Neutrophil (primary cell): ENCODE results near the gene KLRK1.
"Not testable (repeated sequence)": the region's sequence is repeated elsewhere in the genome, so short reads cannot be mapped to it uniquely, and the experiment has no call there.

Experiments
- H3K27ac ChIP-seq: fragments of 200-600 bp; sonication (generic); 2 replicates; pipeline ENCODE4 v1.5.1; 2016; ENCODE audit warnings: mild to moderate bottlenecking, moderate library complexity
- H3K27me3 ChIP-seq: fragments of 200-600 bp; sonication (generic); 2 replicates; pipeline ENCODE4 v1.6.0; 2016; ENCODE audit warnings: mild to moderate bottlenecking
- H3K36me3 ChIP-seq: fragments of 200-600 bp; sonication (generic); 2 replicates; pipeline ENCODE4 v1.5.1; 2017
- H3K4me1 ChIP-seq, 2 experiments: fragments of 200-600 bp in 1 of 2; sonication (generic) in 1 of 2; 1 replicate in 1 of 2; 2 replicates in 1 of 2; pipeline versions ENCODE4 v1.5.1 to v1.6.1; 2013 to 2016; ENCODE audit warnings: low read depth in 1 of 2, low read length in 1 of 2, mild to moderate bottlenecking in 1 of 2, moderate library complexity in 1 of 2; ENCODE audit not compliant: control insufficient read depth in 1 of 2, insufficient read depth in 1 of 2
- H3K4me3 ChIP-seq, 2 experiments: fragments of 200-600 bp in 1 of 2; sonication (generic) in 1 of 2; 1 replicate in 1 of 2; 2 replicates in 1 of 2; pipeline ENCODE4 v1.5.1; 2013 to 2016; ENCODE audit warnings: low read depth in 1 of 2, low read length in 1 of 2, mild to moderate bottlenecking in 1 of 2, moderate library complexity in 1 of 2
- H3K9me3 ChIP-seq: fragments of 200-600 bp; sonication (generic); 2 replicates; pipeline ENCODE4 v1.5.1; 2016
- TF ChIP-seq, protein P1 (sequence below): fragments of 200-600 bp; sonication (generic); IDR thresholded peaks from 2 replicates; pipeline ENCODE4 v1.5.1; 2016; ENCODE audit warnings: antibody characterized with exemption

Gene KLRK1

DNA sequence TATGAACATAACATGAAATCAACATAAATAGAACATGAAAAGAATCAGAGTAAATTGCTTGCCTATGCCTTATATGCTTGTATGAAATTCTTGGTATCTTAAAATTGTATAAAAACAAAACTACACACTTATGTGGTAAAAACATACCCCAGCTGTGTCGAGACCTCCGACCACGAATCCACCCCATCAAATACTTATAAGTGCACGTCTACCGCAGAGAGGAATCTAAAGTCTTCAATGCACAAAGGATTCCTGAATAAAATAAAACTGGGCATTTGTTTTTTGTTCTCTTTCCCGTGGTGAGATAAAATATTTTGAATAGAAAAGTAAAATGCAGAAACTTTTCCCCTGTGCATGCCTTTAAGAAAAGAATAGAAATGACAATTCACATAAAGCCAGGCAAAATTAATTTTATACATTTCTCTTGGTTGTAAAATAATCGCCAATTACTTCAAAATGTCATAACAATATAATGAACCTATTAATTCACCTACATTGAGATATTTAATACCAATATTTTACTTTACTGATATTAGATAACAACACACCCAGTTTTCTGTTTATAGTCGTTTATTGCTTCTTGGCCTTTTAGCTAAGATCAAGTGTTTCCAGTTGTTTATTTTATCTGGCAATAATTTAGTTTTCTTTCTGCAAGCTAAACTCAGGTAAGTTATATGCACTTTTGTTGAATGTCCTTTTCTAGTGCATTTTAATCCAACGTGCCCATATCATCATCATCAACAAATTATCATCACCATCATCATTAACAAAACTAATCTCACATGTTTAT is 1.0 kb downstream of the KLRK1 start:
- H3K4me3 ChIP-seq = no peak overlapping the region
- H3K36me3 ChIP-seq = no peaks in the 10 kb centered on the region
- no peak overlapping the region for H3K27ac ChIP-seq
- TF ChIP-seq, protein P1, sequence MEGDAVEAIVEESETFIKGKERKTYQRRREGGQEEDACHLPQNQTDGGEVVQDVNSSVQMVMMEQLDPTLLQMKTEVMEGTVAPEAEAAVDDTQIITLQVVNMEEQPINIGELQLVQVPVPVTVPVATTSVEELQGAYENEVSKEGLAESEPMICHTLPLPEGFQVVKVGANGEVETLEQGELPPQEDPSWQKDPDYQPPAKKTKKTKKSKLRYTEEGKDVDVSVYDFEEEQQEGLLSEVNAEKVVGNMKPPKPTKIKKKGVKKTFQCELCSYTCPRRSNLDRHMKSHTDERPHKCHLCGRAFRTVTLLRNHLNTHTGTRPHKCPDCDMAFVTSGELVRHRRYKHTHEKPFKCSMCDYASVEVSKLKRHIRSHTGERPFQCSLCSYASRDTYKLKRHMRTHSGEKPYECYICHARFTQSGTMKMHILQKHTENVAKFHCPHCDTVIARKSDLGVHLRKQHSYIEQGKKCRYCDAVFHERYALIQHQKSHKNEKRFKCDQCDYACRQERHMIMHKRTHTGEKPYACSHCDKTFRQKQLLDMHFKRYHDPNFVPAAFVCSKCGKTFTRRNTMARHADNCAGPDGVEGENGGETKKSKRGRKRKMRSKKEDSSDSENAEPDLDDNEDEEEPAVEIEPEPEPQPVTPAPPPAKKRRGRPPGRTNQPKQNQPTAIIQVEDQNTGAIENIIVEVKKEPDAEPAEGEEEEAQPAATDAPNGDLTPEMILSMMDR = no peak
- no peaks in the 10 kb centered on the region for H3K4me1 ChIP-seq
- H3K9me3 ChIP-seq = no peaks in the 10 kb centered on the region
- H3K27me3 ChIP-seq = peaks cover 71% of the 10 kb centered on the region

- H3K36me3 ChIP-seq, H3K4me1 ChIP-seq, H3K27ac ChIP-seq, H3K4me3 ChIP-seq, H3K9me3 ChIP-seq: not testable (repeated sequence)
- H3K27me3 ChIP-seq = peaks cover 58% of the 10 kb centered on the region
Measured at GRCh38 chr12:10387498-10387897, 2.3 kb downstream of the KLRK1 start.

DNA sequence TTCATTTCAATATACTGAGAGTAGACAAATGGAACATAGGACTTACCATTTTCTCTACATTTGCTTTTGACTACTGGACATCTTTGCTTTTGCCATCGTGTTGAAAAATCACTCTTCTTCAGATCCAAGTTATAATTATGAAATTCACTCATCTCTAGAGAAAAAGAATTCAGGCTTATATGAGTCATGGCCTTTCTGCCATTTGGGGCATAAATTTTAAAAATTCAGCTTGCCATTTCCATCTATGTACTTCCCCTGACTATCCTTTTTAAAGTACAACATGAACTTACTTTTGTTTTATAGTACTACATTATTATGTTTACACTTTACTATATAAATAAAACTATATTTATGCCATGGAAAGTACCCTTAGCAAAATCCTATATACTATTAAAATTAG is 3.0 kb downstream of the KLRK1 start:
- no peak overlapping the region for H3K27ac ChIP-seq

DNA sequence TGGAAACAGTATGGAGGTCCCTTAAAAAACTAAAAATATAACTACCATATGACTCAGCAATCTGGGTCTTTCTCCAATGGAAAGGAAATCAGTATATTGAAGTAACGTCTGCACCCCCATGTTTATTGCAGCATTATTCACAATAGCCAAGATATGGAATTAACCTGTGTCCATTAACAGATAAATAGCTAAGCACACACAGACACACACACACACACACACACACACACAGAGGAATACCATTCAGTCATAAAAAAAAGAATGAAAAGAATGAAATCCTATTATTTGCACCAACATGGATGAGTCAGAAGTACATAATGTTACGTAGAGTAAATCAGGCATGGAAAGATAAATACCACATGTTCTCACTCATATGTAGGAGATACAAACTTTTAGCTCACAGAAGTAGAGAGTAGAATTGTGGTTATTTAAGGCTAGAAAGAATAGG is 4.7 kb downstream of the KLRK1 start:
- TF ChIP-seq, protein P1 = no peak
- peaks cover 36% of the 10 kb centered on the region for H3K27me3 ChIP-seq
- no peak overlapping the region for H3K27ac ChIP-seq
- no peak overlapping the region for H3K4me3 ChIP-seq
- H3K9me3 ChIP-seq = no peaks in the 10 kb centered on the region
- no peaks in the 10 kb centered on the region for H3K36me3 ChIP-seq
- no peaks in the 10 kb centered on the region for H3K4me1 ChIP-seq

More for the DNA sequence above, 3.0 kb downstream of the KLRK1 start:
- Histone ChIP-seq H3K27me3 (peaks cover 52% of the 10 kb centered on the region), H3K4me3 (no peak overlapping the region), H3K36me3 (no peaks in the 10 kb centered on the region), H3K4me1 (no peaks in the 10 kb centered on the region), H3K9me3 (no peaks in the 10 kb centered on the region)
- TF ChIP-seq, protein P1 = no peak

- Histone ChIP-seq H3K9me3 (no peaks in the 10 kb centered on the region), H3K4me3 (no peak overlapping the region), H3K4me1 (no peaks in the 10 kb centered on the region), H3K36me3 (no peaks in the 10 kb centered on the region), H3K27me3 (peaks cover 26% of the 10 kb centered on the region), H3K27ac (no peak overlapping the region)
- TF ChIP-seq, protein P1 = no peak
Measured at GRCh38 chr12:10384191-10384590, 5.7 kb downstream of the KLRK1 start.

- H3K9me3 ChIP-seq = no peaks in the 10 kb centered on the region
- no peaks in the 10 kb centered on the region for H3K4me1 ChIP-seq
- H3K27ac ChIP-seq = no peak overlapping the region
- peaks cover 10% of the 10 kb centered on the region for H3K27me3 ChIP-seq
- H3K36me3 ChIP-seq = no peaks in the 10 kb centered on the region
- H3K4me3 ChIP-seq = no peak overlapping the region
- TF ChIP-seq, protein P1 = no peak
Measured at GRCh38 chr12:10381928-10382628, 7.8 kb downstream of the KLRK1 start.

GRCh38 chr12:10378737-10379136 is 11.1 kb downstream of the KLRK1 start:
- H3K27ac ChIP-seq, H3K36me3 ChIP-seq, H3K4me1 ChIP-seq, H3K9me3 ChIP-seq, H3K4me3 ChIP-seq, H3K27me3 ChIP-seq: not testable (repeated sequence)
